GM18519 (cell line): ENCODE measurements around the gene RBM26.
"Not testable (repeated sequence)": the region's sequence is repeated elsewhere in the genome, so short reads cannot be mapped to it uniquely, and the experiment has no call there.

ENCODE experiments used
- ATAC-seq: cut with Tn5 transposase; IDR thresholded peaks from one replicate; pipeline ENCODE4 v1.9.1; 2021; ENCODE audit warnings: mild to moderate bottlenecking, moderate library complexity; ENCODE audit not compliant: unreplicated experiment, low FRiP score

Gene RBM26

GRCh38 chr13:79287939-79288795 is 117.9 kb downstream of the RBM26 start:
- ATAC-seq = no peak

- no peak for ATAC-seq
Observed at GRCh38 chr13:79285159-79285558, 120.9 kb downstream of the RBM26 start.

GRCh38 chr13:79283742-79284141 is 122.3 kb downstream of the RBM26 start:
- ATAC-seq = no peak

- ATAC-seq = no peak
Observed at GRCh38 chr13:79282976-79283375, 123.1 kb downstream of the RBM26 start.

- ATAC-seq = no peak
Observed at GRCh38 chr13:79282508-79282907, 123.5 kb downstream of the RBM26 start.

- no peak for ATAC-seq
Observed at GRCh38 chr13:79281339-79281747, 124.7 kb downstream of the RBM26 start.

- not testable (repeated sequence) for ATAC-seq
Observed at GRCh38 chr13:79279735-79280134, 126.3 kb downstream of the RBM26 start.

- ATAC-seq = no peak
Observed at GRCh38 chr13:79273045-79273444, 133.0 kb downstream of the RBM26 start.

- no peak for ATAC-seq
Observed at GRCh38 chr13:79271616-79272015, 134.4 kb downstream of the RBM26 start.

- ATAC-seq = no peak
Observed at GRCh38 chr13:79270859-79271258, 135.2 kb downstream of the RBM26 start.
